ENCODE data around the gene SAP30BP.

DNA sequence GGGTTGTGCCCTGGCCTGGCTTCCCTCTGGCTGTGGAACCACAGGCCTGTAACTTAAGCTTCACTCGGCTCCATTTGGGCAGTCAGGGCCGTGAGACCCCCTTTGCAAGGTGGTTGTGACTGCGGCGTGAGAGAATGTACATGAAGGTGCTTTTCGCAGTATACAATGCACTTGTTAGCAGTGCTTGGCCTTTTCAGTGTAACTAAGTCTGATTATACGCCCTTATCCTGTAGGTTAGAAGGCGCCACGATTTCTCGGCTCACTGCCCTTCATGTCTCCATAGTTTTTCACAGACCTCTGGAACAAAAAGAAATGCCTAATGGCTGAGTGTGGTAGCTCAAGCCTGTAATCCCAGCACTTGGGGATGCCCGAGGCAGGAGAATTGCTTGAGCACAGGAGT lies 13.3 kb downstream of the SAP30BP start:
- TF ChIP-seq, protein P1, sequence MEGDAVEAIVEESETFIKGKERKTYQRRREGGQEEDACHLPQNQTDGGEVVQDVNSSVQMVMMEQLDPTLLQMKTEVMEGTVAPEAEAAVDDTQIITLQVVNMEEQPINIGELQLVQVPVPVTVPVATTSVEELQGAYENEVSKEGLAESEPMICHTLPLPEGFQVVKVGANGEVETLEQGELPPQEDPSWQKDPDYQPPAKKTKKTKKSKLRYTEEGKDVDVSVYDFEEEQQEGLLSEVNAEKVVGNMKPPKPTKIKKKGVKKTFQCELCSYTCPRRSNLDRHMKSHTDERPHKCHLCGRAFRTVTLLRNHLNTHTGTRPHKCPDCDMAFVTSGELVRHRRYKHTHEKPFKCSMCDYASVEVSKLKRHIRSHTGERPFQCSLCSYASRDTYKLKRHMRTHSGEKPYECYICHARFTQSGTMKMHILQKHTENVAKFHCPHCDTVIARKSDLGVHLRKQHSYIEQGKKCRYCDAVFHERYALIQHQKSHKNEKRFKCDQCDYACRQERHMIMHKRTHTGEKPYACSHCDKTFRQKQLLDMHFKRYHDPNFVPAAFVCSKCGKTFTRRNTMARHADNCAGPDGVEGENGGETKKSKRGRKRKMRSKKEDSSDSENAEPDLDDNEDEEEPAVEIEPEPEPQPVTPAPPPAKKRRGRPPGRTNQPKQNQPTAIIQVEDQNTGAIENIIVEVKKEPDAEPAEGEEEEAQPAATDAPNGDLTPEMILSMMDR (CRISPR knock-in tag; IDR thresholded peaks at IDR 0.05), result no peak
- TF ChIP-seq SP4 (CRISPR knock-in tag; IDR thresholded peaks at IDR 0.05), result no peak
- no peak for TF ChIP-seq ZNF24 (IDR thresholded peaks at IDR 0.05)
- TF ChIP-seq SMC3 (IDR thresholded peaks at IDR 0.05; ENCODE audit: low read length), result no peak
- no peak for TF ChIP-seq NAIF1 (CRISPR knock-in tag; IDR thresholded peaks at IDR 0.05; ENCODE audit: borderline replicate concordance)
